ENCODE results near the gene EXT2.

EXT2 gene

GRCh38 chr11:44199298-44199697 lies 103.8 kb downstream of the EXT2 start:
- ChIA-PET CTCF (no interaction called here), POLR2A (no interaction called here)
- TF ChIP-seq, protein P1, sequence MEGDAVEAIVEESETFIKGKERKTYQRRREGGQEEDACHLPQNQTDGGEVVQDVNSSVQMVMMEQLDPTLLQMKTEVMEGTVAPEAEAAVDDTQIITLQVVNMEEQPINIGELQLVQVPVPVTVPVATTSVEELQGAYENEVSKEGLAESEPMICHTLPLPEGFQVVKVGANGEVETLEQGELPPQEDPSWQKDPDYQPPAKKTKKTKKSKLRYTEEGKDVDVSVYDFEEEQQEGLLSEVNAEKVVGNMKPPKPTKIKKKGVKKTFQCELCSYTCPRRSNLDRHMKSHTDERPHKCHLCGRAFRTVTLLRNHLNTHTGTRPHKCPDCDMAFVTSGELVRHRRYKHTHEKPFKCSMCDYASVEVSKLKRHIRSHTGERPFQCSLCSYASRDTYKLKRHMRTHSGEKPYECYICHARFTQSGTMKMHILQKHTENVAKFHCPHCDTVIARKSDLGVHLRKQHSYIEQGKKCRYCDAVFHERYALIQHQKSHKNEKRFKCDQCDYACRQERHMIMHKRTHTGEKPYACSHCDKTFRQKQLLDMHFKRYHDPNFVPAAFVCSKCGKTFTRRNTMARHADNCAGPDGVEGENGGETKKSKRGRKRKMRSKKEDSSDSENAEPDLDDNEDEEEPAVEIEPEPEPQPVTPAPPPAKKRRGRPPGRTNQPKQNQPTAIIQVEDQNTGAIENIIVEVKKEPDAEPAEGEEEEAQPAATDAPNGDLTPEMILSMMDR (IDR thresholded peaks at IDR 0.05; ENCODE audit: control extremely low read depth, extremely low read depth, low read depth, missing control alignments): no peak
- no peak for DNase-seq (ENCODE audit: extremely low spot score)

DNA sequence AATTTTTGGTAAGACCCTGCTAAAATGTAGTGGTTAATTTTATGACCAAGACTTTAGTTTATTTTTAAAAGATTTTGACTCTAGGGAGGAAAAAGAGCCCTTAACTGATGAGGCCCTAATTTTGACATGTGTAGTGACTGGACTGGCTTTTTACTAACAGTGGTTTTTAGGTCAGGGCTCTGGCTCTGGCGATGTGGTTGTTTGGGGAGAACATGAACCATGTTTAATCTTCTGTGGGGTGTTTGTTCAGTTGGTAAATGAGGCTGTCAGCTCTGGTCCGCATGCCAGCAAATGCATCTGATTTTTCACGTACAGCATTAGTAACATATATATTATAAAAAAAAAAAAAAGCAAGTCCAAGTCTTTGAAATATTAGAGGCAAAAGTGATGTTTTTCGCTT lies 104.3 kb downstream of the EXT2 start:
- DNase-seq (ENCODE audit: extremely low spot score): no peak
- POLR2A ChIA-PET: no interaction called here
- TF ChIP-seq, protein P1 (IDR thresholded peaks at IDR 0.05; ENCODE audit: control extremely low read depth, extremely low read depth, low read depth, missing control alignments): no peak
- CTCF ChIA-PET: interaction anchor here (0.9 kb wide), 1 partner anchor 90 kb away, joined by 3 read pairs; no protein-coding TSS in a partner anchor

GRCh38 chr11:44203270-44204043 lies 108.0 kb downstream of the EXT2 start:
- TF ChIP-seq, protein P1 (IDR thresholded peaks at IDR 0.05; ENCODE audit: control extremely low read depth, extremely low read depth, low read depth, missing control alignments): no peak
- DNase-seq (ENCODE audit: extremely low spot score): no peak
- ChIA-PET CTCF (no interaction called here), POLR2A (no interaction called here)

DNA sequence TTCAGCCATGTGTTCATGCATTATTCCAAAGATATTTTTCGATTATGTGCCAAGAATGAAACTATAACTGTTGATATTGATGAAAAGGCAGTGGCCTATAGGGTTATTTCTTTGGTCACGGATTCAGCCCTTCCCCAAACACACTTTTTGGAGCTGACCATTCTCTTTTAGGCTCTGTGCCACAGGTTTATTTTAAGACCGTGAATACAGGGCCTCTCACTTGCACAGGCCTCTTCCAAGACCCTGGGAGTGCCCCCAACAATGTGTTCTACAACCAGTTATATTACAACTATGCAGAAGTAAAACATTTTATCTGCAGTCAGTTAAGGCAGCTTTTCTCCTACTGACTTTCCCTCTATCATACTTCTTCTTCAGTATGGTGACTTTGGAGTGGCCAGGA lies 109.9 kb downstream of the EXT2 start:
- ChIA-PET CTCF (interaction anchor here (0.7 kb wide), 1 partner anchor 20 kb away, joined by 3 read pairs; no protein-coding TSS in a partner anchor), POLR2A (no interaction called here)
- DNase-seq (ENCODE audit: extremely low spot score): no peak
- TF ChIP-seq, protein P1 (IDR thresholded peaks at IDR 0.05; ENCODE audit: control extremely low read depth, extremely low read depth, low read depth, missing control alignments): no peak

- no peak for DNase-seq (ENCODE audit: extremely low spot score)
- ChIA-PET CTCF (interaction anchor here (0.7 kb wide), 1 partner anchor 19 kb away, joined by 3 read pairs; no protein-coding TSS in a partner anchor), POLR2A (no interaction called here)
- TF ChIP-seq, protein P1 (IDR thresholded peaks at IDR 0.05; ENCODE audit: control extremely low read depth, extremely low read depth, low read depth, missing control alignments): no peak
Measured at GRCh38 chr11:44205836-44206235, 110.4 kb downstream of the EXT2 start.

- DNase-seq (ENCODE audit: extremely low spot score): no peak
- ChIA-PET POLR2A (no interaction called here), CTCF (interaction anchor here (0.8 to 1.7 kb wide), 4 partner anchors 9 to 30 kb away, joined by 3 to 9 read pairs (median 4); no protein-coding TSS in a partner anchor)
- TF ChIP-seq, protein P1 (IDR thresholded peaks at IDR 0.05; ENCODE audit: control extremely low read depth, extremely low read depth, low read depth, missing control alignments): no peak
Measured at GRCh38 chr11:44207292-44207691, 111.8 kb downstream of the EXT2 start.

All from GM10248 (cell line).